Heart left ventricle (tissue), 11 donors: ENCODE measurements around the gene LRRC10B. TPM values are rescaled to one million over a fixed set of nuclear protein-coding genes. Genes with fewer than 3 reads are reported as not detected.

Experiments
- microRNA counts, 2 donors: library from miRNA; unstranded; fragments of <30 nt; microRNA quantifications; one replicate each; lab custom pipeline; 2016
- microRNA-seq, 4 donors: library from miRNA; unstranded; fragments of <30 nt; microRNA quantifications; one replicate each; pipeline versions ENCODE4 to v1.2.0, GENCODE V29; 2017 to 2020
- polyA plus RNA-seq, 2 donors: library from polyadenylated mRNA; stranded (reverse); fragments of 200-250 nt; gene quantifications; one replicate each; pipeline ENCODE4 v1.2.3, GENCODE V29; 2013
- total RNA-seq, 9 donors: library from RNA; depleted of rRNA in 2 of 9; stranded (reverse); fragments of >200 nt in 2 of 9; fragmentation: NEBNext Ultra II Directional in 3 of 9; extraction: Animal tissue kit (Norgen Biotek cat#: 25700) in 3 of 9; gene quantifications; one replicate each; pipeline versions ENCODE4 v1.1.0 to v1.2.4, GENCODE V29; 2016 to 2023
- donor health status: ischemic (EF 13 %, LVEDD 7.1; RV severe dilation, severe dysfunction).
- donor health status: healthy with polysubstance abuse.
- donor health status: DM: no; HTN: yes; CAD: no.
- donor health status: DM: no; HTN: no; CAD: no.
- donor health status: ischemic (EF 25% LVEDD 5.7; RV mildly dilated, moderate dysfunction).
- donor health status: healthy.
- donor health status: DM: yes; HTN: yes; CAD: no.
- donor health status: PGD.
- donor health status: nonischemic (EF 23%, LVEDD 6.1; RV moderate dilation, normal function).

The LRRC10B gene
- total and polyA plus RNA-seq, 11 donors: 0.15 to 4.2 (median 1.1) TPM

MicroRNAs within 50 kb of the gene (microRNA counts, 767-probe panel; counts per million panel counts)
- 1,172 to 1,728 counts per million in 2 donors for microRNA hsa-miR-4488 (lab: Ali Mortazavi, UCI)

Small RNA genes lying within 50 kb of the gene (microRNA-seq; reads per million reads assigned to microRNA genes)
- 0 to 0.60 (median 0.21) reads per million in 4 donors for gene MIR4488

Other genes starting within 250 kb of the LRRC10B start
- 1 to 10 TPM in 3 of 9 donors, under 1 TPM in 5, not detected in 1; 0.17 to 1.7 (median 0.82) TPM for gene VWCE, start 213.4 kb upstream of the LRRC10B start, total RNA-seq
- under 1 TPM; 0.30 to 0.38 TPM for gene VWCE, start 213.4 kb upstream of the LRRC10B start, polyA plus RNA-seq
- gene DDB1, start 175.6 kb upstream of the LRRC10B start, total RNA-seq: 100 to 1,000 TPM; 121 to 156 (median 130) TPM
- 100 to 1,000 TPM in 1 of 2 donors, 10 to 100 TPM in 1; 78.8 to 158 TPM for gene DDB1, start 175.6 kb upstream of the LRRC10B start, polyA plus RNA-seq
- 10 to 100 TPM in 8 of 9 donors, 1 to 10 TPM in 1; 10.0 to 31.2 (median 16.8) TPM for gene TKFC, start 175.5 kb upstream of the LRRC10B start, total RNA-seq
- 10 to 100 TPM; 10.7 to 16.2 TPM for gene TKFC, start 175.5 kb upstream of the LRRC10B start, polyA plus RNA-seq
- 10 to 100 TPM in 6 of 9 donors, 1 to 10 TPM in 3; 6.7 to 23.9 (median 11.9) TPM for gene CYB561A3, start 146.9 kb upstream of the LRRC10B start, total RNA-seq
- 10 to 100 TPM in 1 of 2 donors, 1 to 10 TPM in 1; 7.6 to 12.3 TPM for gene CYB561A3, start 146.9 kb upstream of the LRRC10B start, polyA plus RNA-seq
- gene TMEM138, start 146.4 kb upstream of the LRRC10B start, total RNA-seq: 10 to 100 TPM; 15.7 to 27.0 (median 19.0) TPM
- 10 to 100 TPM; 19.5 to 29.3 TPM for gene TMEM138, start 146.4 kb upstream of the LRRC10B start, polyA plus RNA-seq
- gene TMEM216, start 116.2 kb upstream of the LRRC10B start, total RNA-seq: 1 to 10 TPM; 2.8 to 9.3 (median 4.8) TPM
- gene TMEM216, start 116.2 kb upstream of the LRRC10B start, polyA plus RNA-seq: 1 to 10 TPM; 4.5 to 7.1 TPM
- gene CPSF7, start 78.8 kb upstream of the LRRC10B start, total RNA-seq: 10 to 100 TPM; 27.3 to 52.4 (median 37.6) TPM
- 10 to 100 TPM; 24.3 to 32.4 TPM for gene CPSF7, start 78.8 kb upstream of the LRRC10B start, polyA plus RNA-seq
- gene SDHAF2, start 78.6 kb upstream of the LRRC10B start, total RNA-seq: 100 to 1,000 TPM in 1 of 9 donors, 10 to 100 TPM in 8; 25.7 to 124 (median 33.7) TPM
- 10 to 100 TPM; 45.0 to 46.5 TPM for gene SDHAF2, start 78.6 kb upstream of the LRRC10B start, polyA plus RNA-seq
- gene SYT7, start 72.3 kb downstream of the LRRC10B start, total RNA-seq: 10 to 100 TPM; 12.4 to 22.7 (median 17.4) TPM
- 10 to 100 TPM; 13.0 to 34.7 TPM for gene SYT7, start 72.3 kb downstream of the LRRC10B start, polyA plus RNA-seq
- gene DAGLA, start 171.6 kb downstream of the LRRC10B start, total RNA-seq: 1 to 10 TPM; 2.4 to 5.6 (median 3.8) TPM
- gene DAGLA, start 171.6 kb downstream of the LRRC10B start, polyA plus RNA-seq: 1 to 10 TPM; 2.2 to 3.3 TPM
- 10 to 100 TPM in 1 of 9 donors, under 1 TPM in 6, not detected in 2; 0.20 to 41.2 (median 0.32) TPM for gene MYRF, start 243.9 kb downstream of the LRRC10B start, total RNA-seq
- gene MYRF, start 243.9 kb downstream of the LRRC10B start, polyA plus RNA-seq: under 1 TPM; 0.11 to 0.18 TPM